HG02571 (cell line): ENCODE results near the gene IDH1.
A peak's percentile ranks its signal among the peaks of the same experiment; 100 is the strongest.
"Not testable (repeated sequence)": the region's sequence is repeated elsewhere in the genome, so short reads cannot be mapped to it uniquely, and the experiment has no call there.

Source experiments
- ATAC-seq: cut with Tn5 transposase; IDR thresholded peaks from one replicate; pipeline ENCODE4 v1.9.1; 2021; ENCODE audit warnings: mild to moderate bottlenecking, moderate library complexity; ENCODE audit not compliant: unreplicated experiment

Gene IDH1

GRCh38 chr2:208256849-208257813, 2.3 kb upstream of the IDH1 start:
- not testable (repeated sequence) for ATAC-seq

GRCh38 chr2:208256192-208256782, 1.4 kb upstream of the IDH1 start:
- no peak for ATAC-seq

DNA sequence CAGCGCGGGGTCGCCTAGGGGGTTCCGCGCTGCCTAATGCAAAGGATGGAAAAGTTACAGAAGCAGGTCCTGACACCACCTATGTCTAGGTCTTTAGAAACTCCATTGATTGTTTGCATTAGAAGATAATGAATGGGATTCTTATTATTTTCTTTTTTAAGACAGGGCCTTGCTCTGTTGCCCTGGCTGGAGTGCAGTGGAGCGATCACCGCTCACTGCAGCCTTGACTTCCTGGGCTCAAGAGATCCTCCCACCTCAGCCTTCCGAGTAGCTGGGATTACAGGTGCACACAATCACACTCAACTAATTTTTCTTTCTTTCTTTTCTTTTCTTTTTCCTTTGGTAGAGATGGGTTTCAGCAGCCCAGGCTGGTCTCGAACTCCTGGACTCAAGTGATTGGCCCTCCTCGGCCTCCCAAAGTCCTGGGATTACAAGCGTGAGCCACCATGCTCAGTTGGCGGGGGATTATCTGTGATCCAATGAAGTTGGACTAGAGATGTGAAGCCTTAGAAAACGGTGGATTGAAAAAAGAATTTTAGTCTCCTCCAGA, 761 bp upstream of the IDH1 start:
- peak; percentile 1 for ATAC-seq

GRCh38 chr2:208254118-208254870, 577 bp downstream of the IDH1 start:
- peak; percentile 74 for ATAC-seq

DNA sequence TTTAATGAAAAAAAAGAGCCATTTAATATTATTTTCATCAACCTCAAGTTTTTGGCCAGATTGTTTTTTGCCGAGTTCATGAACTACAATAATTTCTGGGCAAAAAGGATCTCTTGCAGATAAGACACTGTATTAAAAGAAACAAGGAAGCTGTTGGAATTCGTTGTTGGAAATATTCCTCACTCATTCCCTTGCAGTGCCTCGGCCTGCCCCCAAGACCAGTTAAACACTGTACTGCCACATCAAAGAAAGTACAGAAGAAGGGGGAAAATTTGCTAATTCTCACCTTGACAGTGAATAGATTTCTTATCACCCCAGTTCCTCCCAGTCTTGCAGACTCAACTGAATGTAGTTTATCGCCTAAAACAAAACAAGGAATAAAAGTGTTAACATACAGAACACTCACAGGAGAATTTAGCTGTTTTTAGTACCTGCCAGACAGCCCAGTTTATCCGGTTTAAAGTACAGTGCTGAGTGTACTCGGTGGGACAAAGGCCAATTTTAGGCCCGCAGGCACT, 1.2 kb downstream of the IDH1 start:
- ATAC-seq: no peak

DNA sequence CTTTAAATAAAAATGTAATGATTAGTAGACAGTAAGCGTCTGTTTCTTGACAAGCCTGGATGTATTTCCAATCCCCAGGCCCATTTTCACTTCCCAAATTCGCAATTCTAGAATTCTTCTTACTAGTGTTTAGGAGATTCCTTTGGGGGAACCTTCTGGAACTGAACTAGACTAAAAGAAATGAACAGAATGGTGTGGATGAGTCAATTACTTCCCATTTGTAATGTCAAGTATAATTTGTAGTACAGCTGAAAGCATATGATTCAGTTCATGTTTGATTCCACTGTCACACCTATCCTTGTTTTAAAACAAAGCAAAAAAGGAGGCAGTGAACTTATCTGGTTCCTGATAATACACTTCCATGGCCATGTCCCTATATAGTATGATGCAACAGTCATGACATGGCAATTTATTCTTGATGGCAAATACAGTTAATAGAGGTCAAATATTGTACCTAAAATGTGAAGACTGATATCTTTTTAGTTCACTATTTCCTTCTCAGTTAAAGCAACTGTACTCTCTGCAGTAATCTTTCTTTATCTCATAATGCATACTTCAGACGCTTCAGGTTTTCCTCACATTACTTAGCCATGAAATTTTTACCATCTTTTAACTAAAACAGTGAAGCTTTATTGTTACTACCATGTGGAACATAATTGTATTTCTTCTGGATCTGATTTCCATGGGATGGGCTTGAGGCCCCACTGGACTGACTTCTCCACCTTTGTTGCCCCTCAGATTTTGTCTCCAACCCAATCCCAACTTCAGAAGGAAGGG, 2.0 kb downstream of the IDH1 start:
- no peak for ATAC-seq

DNA sequence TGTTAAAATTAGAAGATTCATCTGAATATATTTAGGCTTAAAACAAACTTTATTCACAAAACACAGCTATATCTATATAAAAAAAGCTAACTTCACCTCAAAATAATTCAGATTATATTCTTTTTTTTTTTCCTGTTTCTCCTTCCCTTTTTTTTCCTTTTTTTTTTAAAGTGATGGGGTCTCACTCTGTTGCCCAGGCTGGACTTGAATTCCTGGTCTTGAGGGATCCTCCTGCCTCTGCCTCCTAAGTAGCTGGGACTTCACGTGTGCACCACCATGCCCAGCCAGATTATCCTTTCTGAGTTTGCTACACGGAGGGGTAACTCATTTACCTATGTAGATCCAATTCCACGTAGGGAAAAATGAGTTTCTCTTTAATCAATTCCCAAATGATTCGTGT, 3.8 kb downstream of the IDH1 start:
- no peak for ATAC-seq

- no peak for ATAC-seq
These were observed 4.5 kb downstream of the IDH1 start for GRCh38 chr2:208250388-208250787.

- no peak for ATAC-seq
These were observed 5.6 kb downstream of the IDH1 start for GRCh38 chr2:208249296-208249695.

- ATAC-seq: no peak
These were observed 6.3 kb downstream of the IDH1 start for GRCh38 chr2:208248601-208249000.

DNA sequence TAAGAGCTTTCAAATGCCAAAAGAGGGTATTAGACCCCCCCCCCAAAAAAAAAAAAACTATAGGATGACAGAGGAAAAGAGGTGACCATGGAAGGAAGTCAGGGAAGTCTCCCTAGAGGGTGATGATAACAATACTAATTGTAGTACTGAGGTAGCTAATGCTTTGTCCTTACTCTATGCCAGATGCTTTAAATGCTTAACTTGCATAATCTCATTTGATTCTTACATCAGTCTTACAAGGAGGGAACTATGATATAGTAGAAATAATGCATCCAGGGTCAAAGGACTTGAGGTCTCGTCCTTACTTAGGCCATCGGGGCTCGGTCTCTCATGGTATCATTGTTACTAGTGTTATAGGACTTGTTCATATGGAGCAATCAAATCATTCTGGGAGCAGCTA, 9.1 kb downstream of the IDH1 start:
- ATAC-seq: no peak

DNA sequence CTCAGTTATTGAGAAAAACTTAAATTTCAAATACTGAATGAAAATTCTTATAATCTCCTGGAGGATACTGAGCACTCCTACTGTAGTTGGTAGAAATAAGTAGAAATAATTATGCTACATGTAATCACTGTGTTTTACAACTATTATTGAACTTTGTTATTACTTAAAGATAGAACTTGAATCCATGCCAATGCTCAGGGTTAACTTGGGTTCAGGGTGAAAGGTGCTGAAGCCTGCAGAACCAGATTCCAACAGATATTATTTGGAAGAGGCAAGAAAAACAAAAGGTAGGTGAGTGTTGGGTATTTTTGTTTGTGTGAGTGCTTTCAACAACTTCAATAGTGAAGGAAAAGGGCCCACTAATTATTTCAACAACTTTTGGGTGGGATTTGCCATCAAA, 10.4 kb downstream of the IDH1 start:
- ATAC-seq: no peak

- ATAC-seq: no peak
These were observed 14.2 kb downstream of the IDH1 start for GRCh38 chr2:208240619-208241209.

DNA sequence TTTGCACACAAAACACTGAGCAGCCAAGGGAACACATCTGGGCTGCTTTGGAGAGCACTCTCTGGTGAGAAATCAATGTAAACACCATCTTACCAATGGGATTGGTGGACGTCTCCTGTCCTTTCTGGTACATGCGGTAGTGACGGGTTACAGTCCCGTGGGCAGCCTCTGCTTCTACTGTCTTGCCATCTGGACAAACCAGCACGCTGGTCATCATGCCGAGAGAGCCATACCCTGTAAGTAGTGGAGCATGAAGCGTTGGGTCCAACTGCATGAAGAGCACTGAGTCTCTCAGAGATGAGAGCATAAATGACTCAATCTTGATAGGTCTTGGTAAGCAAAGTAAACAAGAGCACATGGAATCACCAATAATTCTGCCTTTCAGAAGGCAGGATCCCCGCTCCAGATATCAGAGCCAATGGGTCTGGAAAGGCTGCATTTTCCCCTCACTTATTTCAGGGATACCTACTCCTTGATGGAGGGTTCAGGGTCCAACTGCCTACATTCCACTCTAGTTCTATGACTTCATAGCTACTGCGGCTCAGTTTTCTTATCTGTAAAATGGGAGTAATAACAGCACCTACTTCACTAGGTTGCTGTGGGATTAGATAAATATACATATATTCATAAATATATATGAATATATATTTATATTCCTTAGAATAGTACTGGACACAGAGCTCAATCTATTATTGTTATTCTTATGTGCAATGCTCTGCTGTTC, 14.9 kb downstream of the IDH1 start:
- no peak for ATAC-seq

GRCh38 chr2:208235860-208236259, 19.0 kb downstream of the IDH1 start:
- ATAC-seq: no peak

DNA sequence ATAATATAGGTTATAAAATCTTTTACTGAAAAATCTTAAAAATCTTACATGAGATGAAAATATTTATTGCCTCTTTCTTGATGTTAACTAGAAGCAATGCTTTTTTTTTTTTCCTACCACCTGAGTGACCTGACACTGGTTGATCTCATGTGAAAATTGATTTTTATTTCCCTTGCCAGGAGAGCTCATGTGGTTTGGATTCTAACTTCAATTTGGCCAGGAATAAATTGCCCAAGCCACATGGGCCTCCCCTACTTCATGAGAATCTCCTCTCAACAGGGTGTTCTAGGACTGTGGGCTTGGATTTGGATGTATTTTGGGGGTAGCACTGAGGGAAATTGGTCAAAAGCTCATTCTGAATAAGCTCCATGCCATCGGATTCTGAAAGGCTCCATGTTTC, 20.1 kb downstream of the IDH1 start:
- ATAC-seq: no peak

GRCh38 chr2:208228476-208228875, 26.4 kb downstream of the IDH1 start:
- ATAC-seq: no peak

- ATAC-seq: no peak
These were observed 27.2 kb downstream of the IDH1 start for GRCh38 chr2:208227581-208228232.

GRCh38 chr2:208224802-208225201, 30.1 kb downstream of the IDH1 start:
- ATAC-seq: no peak
